Adrenal gland (tissue), 12 donors: Measurements from ENCODE around the gene UNG. TPM values are rescaled to one million over a fixed set of nuclear protein-coding genes. Genes with fewer than 3 reads are reported as not detected.

ENCODE experiments used
- DNase-seq, 7 donors: peaks; one replicate each; pipeline ENCODE4 v3.0.0-alpha.2; 2019 to 2020
- H3K27ac ChIP-seq, 5 donors: fragments of 200-600 bp; sonication (generic) in 4 of 5; 1 replicate in 3 of 5; 2 replicates in 2 of 5; pipeline versions ENCODE4 v1.5.1 to v1.8.0; 2016 to 2020; ENCODE audit warnings: mild to moderate bottlenecking in 1 of 5
- H3K27me3 ChIP-seq: fragments of 200-600 bp; 2 replicates; pipeline ENCODE4 v1.8.0; 2021
- H3K36me3 ChIP-seq, 2 donors: fragments of 200-600 bp; replicated peaks in 1 of 2; 1 replicate in 1 of 2; 2 replicates in 1 of 2; pipeline versions ENCODE4 v1.5.1 to v1.8.0; 2018 to 2022
- H3K4me1 ChIP-seq, 2 donors: fragments of 200-600 bp; replicated peaks in 1 of 2; 1 replicate in 1 of 2; 2 replicates in 1 of 2; pipeline versions ENCODE4 v1.5.1 to v1.8.0; 2018 to 2021
- H3K4me3 ChIP-seq, 4 donors: fragments of 200-600 bp; sonication (generic) in 3 of 4; one replicate each; pipeline ENCODE4 v1.5.1; 2016 to 2018
- H3K9me3 ChIP-seq, 3 donors: fragments of 200-600 bp; sonication (generic) in 1 of 3; replicated peaks in 1 of 3; 1 replicate in 2 of 3; 2 replicates in 1 of 3; pipeline versions ENCODE4 v1.5.1 to v1.8.0; 2016 to 2021
- CTCF ChIP-seq, 6 experiments: fragments of 450-650 bp in 4 of 6; fragments of 200-600 bp in 2 of 6; sonication (generic) in 1 of 6; IDR thresholded peaks; 1 replicate in 5 of 6; 2 replicates in 1 of 6; pipeline versions ENCODE4 v1.5.1 to v1.8.0; 2016 to 2021; ENCODE audit warnings: antibody characterized with exemption in 6 of 6, mild to moderate bottlenecking in 2 of 6, moderate library complexity in 1 of 6
- POLR2A ChIP-seq, 2 donors: fragments of 450-650 bp; IDR thresholded peaks; one replicate each; pipeline ENCODE4 v1.6.1; 2017; ENCODE audit warnings: antibody characterized with exemption in 2 of 2, mild to moderate bottlenecking in 2 of 2, moderate library complexity in 1 of 2
- WGBS, 4 donors: extraction: QIAGEN DNeasy Blood & Tissue Kit in 2 of 4; methylation state at CpG; one replicate each; pipeline versions ENCODE4 v1.1.5 to v1.1.7; 2013 to 2017; 5-methylcytosine and 5-hydroxymethylcytosine counted together
- intact Hi-C, 2 donors: fragments of 100-400 bp; cut with DNase I; formaldehyde crosslinking; loops; one replicate each; pipeline versions ENCODE4 v1.14.1 to v1.15.0; 2022 to 2023
- polyA plus RNA-seq, 3 donors: library from polyadenylated mRNA; stranded (reverse); fragments of 200-250 nt in 2 of 3; fragments of 350-450 nt in 1 of 3; fragmentation: Illumina TruSeq in 1 of 3; extraction: RNeasy Lipid Tissue Mini Kit (QIAGEN cat#74804) in 1 of 3; gene quantifications; one replicate each; pipeline ENCODE4 v1.2.3, GENCODE V29; 2013 to 2014
- total RNA-seq, 9 donors: library from RNA; depleted of rRNA in 4 of 9; stranded (reverse); fragments of >200 nt in 4 of 9; fragments of 120-200 nt in 1 of 9; fragmentation: NEBNext Ultra II Directional in 1 of 9; extraction: Animal tissue kit (Norgen Biotek cat#: 25700) in 1 of 9; gene quantifications; one replicate each; pipeline versions ENCODE4 v1.1.0 to v1.2.4, GENCODE V29; 2013 to 2023
- donor health status: healthy with polysubstance abuse.
- donor health status: Bipolar disorder and iron deficiency.
- donor health status: DM: yes; HTN: yes; CAD: no.
- donor health status: DM: no; HTN: no; CAD: no.
- donor health status: DM: no; HTN: no; CAD: no.
- donor health status: DM: yes; HTN: yes; CAD: no.

UNG gene
- total and polyA plus RNA-seq, 12 donors: 52.5 to 135 (median 72.8) TPM

GRCh38 chr12:109131154-109132050 is 34.0 kb downstream of the UNG start:
- peak overlapping the region in 1 of 4 donors; percentile 35 for H3K4me3 ChIP-seq
- H3K27me3 ChIP-seq: no peaks in the 10 kb centered on the region
- 35 to 61% (median 46%) methylated on average over 20 to 24 of the region's 24 CpGs for WGBS, 4 donors
- H3K4me1 ChIP-seq: peaks cover 28 to 40% of the 10 kb centered on the region in 2 donors
- H3K9me3 ChIP-seq: no peaks in the 10 kb centered on the region
- intact Hi-C loops: no loop called here
- peak; percentile 87 to 95 (median 94) for DNase-seq
- TF ChIP-seq CTCF (IDR thresholded peaks at IDR 0.05) (no peak), POLR2A (IDR thresholded peaks at IDR 0.05) (peak in 1 of 2 donors; percentile 74)
- H3K27ac ChIP-seq: peak overlapping the region; percentile 75 to 92 (median 89)
- no peaks in the 10 kb centered on the region for H3K36me3 ChIP-seq

- TF ChIP-seq POLR2A (IDR thresholded peaks at IDR 0.05): no peak
- TF ChIP-seq CTCF (IDR thresholded peaks at IDR 0.05): peak; percentile 41 to 70 (median 58)
- Histone ChIP-seq H3K27ac (peak overlapping the region in 4 of 5 donors; percentile 47 to 71 (median 60)), H3K9me3 (no peaks in the 10 kb centered on the region), H3K27me3 (no peaks in the 10 kb centered on the region), H3K4me3 (no peak overlapping the region), H3K36me3 (no peaks in the 10 kb centered on the region), H3K4me1 (peaks cover 48 to 50% of the 10 kb centered on the region in 2 donors)
- WGBS, 4 donors: 28 to 44% (median 34%) methylated on average over 6 of the region's 6 CpGs
- DNase-seq: peak in 6 of 7 donors; percentile 64 to 85 (median 78)
- intact Hi-C loops: no loop called here
Measured at GRCh38 chr12:109134186-109134917, 37.0 kb downstream of the UNG start.

GRCh38 chr12:109137055-109137454 is 39.7 kb downstream of the UNG start:
- Histone ChIP-seq H3K27ac (peak overlapping the region in 3 of 5 donors; percentile 50 to 67 (median 56)), H3K4me3 (no peak overlapping the region), H3K36me3 (no peaks in the 10 kb centered on the region), H3K9me3 (no peaks in the 10 kb centered on the region), H3K4me1 (peaks cover 37 to 46% of the 10 kb centered on the region in 2 donors), H3K27me3 (no peaks in the 10 kb centered on the region)
- DNase-seq: peak in 1 of 7 donors; percentile 14
- 46 to 77% (median 60%) methylated on average over 2 of the region's 2 CpGs for whole genome bisulfite sequencing, 4 donors
- intact Hi-C loops: no loop called here
- TF ChIP-seq POLR2A (IDR thresholded peaks at IDR 0.05) (no peak), CTCF (IDR thresholded peaks at IDR 0.05) (no peak)

- Histone ChIP-seq H3K4me3 (no peak overlapping the region), H3K9me3 (no peaks in the 10 kb centered on the region), H3K36me3 (no peaks in the 10 kb centered on the region), H3K27ac (peak overlapping the region in 4 of 5 donors; percentile 46 to 72 (median 63)), H3K27me3 (no peaks in the 10 kb centered on the region), H3K4me1 (peaks cover 32 to 51% of the 10 kb centered on the region in 2 donors)
- peak in 2 of 7 donors; percentile 17 to 37 for DNase-seq
- intact Hi-C loops: no loop called here
- no peak for TF ChIP-seq CTCF (IDR thresholded peaks at IDR 0.05)
- TF ChIP-seq POLR2A (IDR thresholded peaks at IDR 0.05): no peak
- WGBS, 4 donors: 83 to 92% (median 90%) methylated on average over 8 to 9 of the region's 9 CpGs
Measured at GRCh38 chr12:109139360-109139759, 42.0 kb downstream of the UNG start.
